OCI-LY7 (cell line): ENCODE results near the gene CAV3. TPM values are rescaled to one million over a fixed set of nuclear protein-coding genes. Genes with fewer than 3 reads are reported as not detected.

Source experiments
- BruUV-seq: library from RNA; stranded (reverse); fragments of 400-500 nt; replicated peaks from 2 replicates; lab custom pipeline; 2021; lab: Mats Ljungman, UMichigan
- CTCF ChIA-PET: fragments of 300-600 bp; sonication (Branson Sonifier 250); formaldehyde crosslinking; loops from one replicate; lab custom pipeline; 2022; ENCODE audit warnings: antibody characterized with exemption; ENCODE audit not compliant: unreplicated experiment; lab: Charles Lee
- POLR2A ChIA-PET: fragments of 300-600 bp; sonication (Branson Sonifier 250); formaldehyde crosslinking; loops from one replicate; lab custom pipeline; 2022; ENCODE audit warnings: antibody characterized with exemption; lab: Charles Lee
- DNase-seq: peaks from one replicate; pipeline ENCODE4 v3.0.0-alpha.2; 2015; ENCODE audit warnings: low spot score
- H2AFZ ChIP-seq: fragments of 200-600 bp; sonication (generic), shearing (Covaris generic); 2 replicates; pipeline ENCODE4 v1.6.1; 2014; ENCODE audit warnings: mild to moderate bottlenecking, antibody characterized with exemption, low read length, moderate library complexity
- H3K27ac ChIP-seq: fragments of 200-600 bp; sonication (generic); 2 replicates; pipeline ENCODE4 v1.5.1; 2014; ENCODE audit warnings: mixed run types, low read depth, mild to moderate bottlenecking, moderate library complexity, low read length, inconsistent platforms; ENCODE audit not compliant: poor library complexity, severe bottlenecking
- H3K36me3 ChIP-seq: fragments of 200-600 bp; sonication (generic); 2 replicates; pipeline ENCODE4 v1.6.1; 2014; ENCODE audit warnings: mild to moderate bottlenecking, antibody characterized with exemption, low read length, moderate library complexity, mixed read lengths; ENCODE audit not compliant: insufficient read depth
- H3K4me1 ChIP-seq: fragments of 200-600 bp; sonication (generic); 2 replicates; pipeline ENCODE4 v1.5.1; 2014; ENCODE audit warnings: mild to moderate bottlenecking, low read length; ENCODE audit not compliant: insufficient read depth, poor library complexity, severe bottlenecking
- H3K4me2 ChIP-seq: fragments of 200-600 bp; sonication (generic); 2 replicates; pipeline ENCODE4 v1.6.1; 2014; ENCODE audit warnings: mild to moderate bottlenecking, low read length
- H3K4me3 ChIP-seq: fragments of 200-600 bp; sonication (generic); 2 replicates; pipeline ENCODE4 v1.5.1; 2014; ENCODE audit warnings: mild to moderate bottlenecking, low read depth, low read length; ENCODE audit not compliant: poor library complexity, severe bottlenecking
- H3K79me2 ChIP-seq: fragments of 200-600 bp; sonication (generic); 2 replicates; pipeline ENCODE4 v1.6.1; 2016; ENCODE audit warnings: low read depth, mild to moderate bottlenecking, low read length, moderate library complexity, mixed read lengths; ENCODE audit not compliant: insufficient read depth
- H3K9me2 ChIP-seq: fragments of 200-600 bp; sonication (generic); 2 replicates; pipeline ENCODE4 v1.6.1; 2016; ENCODE audit warnings: mild to moderate bottlenecking, low read length, mixed read lengths; ENCODE audit not compliant: insufficient read depth
- H3K9me3 ChIP-seq: fragments of 200-600 bp; sonication (generic); 2 replicates; pipeline ENCODE4 v1.6.1; 2014; ENCODE audit warnings: mild to moderate bottlenecking, mixed run types, low read length, mixed read lengths
- H4K20me1 ChIP-seq: fragments of 200-600 bp; sonication (generic); 2 replicates; pipeline ENCODE4 v1.6.1; 2014; ENCODE audit warnings: mild to moderate bottlenecking, antibody characterized with exemption, low read length, moderate library complexity, mixed read lengths; ENCODE audit not compliant: insufficient read depth
- EZH2phosphoT487 ChIP-seq: fragments of 200-600 bp; sonication (generic); IDR thresholded peaks from 2 replicates; pipeline ENCODE4 v1.6.1; 2018; ENCODE audit warnings: low read depth, borderline replicate concordance, mild to moderate bottlenecking, mixed run types, antibody characterized with exemption, low read length, moderate library complexity, mixed read lengths
- intact Hi-C: fragments of 100-400 bp; cut with micrococcal nuclease; formaldehyde crosslinking; loops from one replicate; pipeline ENCODE4 v1.10.0; 2022; ENCODE audit not compliant: unreplicated experiment
- total RNA-seq, 2 experiments: library from RNA; depleted of rRNA in 1 of 2; stranded (reverse); fragments of >200 nt in 1 of 2; shearing (Covaris generic) in 1 of 2; gene quantifications; 2 replicates each; pipeline ENCODE4 v1.2.3, GENCODE V29; 2014 to 2022
- TF ChIP-seq, protein P1 (sequence below): fragments of 200-600 bp; sonication (generic); conservative IDR thresholded peaks from 2 replicates; pipeline ENCODE4 v1.5.1; 2014; ENCODE audit warnings: mild to moderate bottlenecking, antibody characterized with exemption, low read length, moderate library complexity, mixed read lengths

CAV3 gene
- total RNA-seq, 2 experiments from 2014 or later: not detected

DNA sequence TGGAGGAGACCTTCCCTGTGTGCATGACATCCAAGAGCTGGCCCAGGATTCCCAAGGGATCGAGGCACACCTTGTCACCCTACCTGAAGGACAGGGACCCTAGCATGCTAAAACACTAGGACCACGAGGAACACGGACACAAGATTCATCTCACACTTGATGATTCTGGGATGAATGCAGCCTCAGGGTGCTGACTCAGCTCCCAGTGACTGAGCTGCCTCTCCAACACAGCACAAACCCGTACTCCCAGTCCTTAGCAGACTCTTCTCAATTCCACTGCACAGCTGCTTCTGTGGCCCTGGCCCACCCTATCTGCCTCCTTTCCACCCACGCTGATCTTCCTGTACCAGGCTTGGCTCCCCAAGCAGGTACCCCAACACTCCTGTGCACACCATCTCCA is 44.9 kb downstream of the CAV3 start:
- BruUV-seq: no TSS peak
- H3K9me2 ChIP-seq: no peaks in the 10 kb centered on the region
- no peak for DNase-seq
- H3K9me3 ChIP-seq: no peaks in the 10 kb centered on the region
- TF ChIP-seq, protein P1, sequence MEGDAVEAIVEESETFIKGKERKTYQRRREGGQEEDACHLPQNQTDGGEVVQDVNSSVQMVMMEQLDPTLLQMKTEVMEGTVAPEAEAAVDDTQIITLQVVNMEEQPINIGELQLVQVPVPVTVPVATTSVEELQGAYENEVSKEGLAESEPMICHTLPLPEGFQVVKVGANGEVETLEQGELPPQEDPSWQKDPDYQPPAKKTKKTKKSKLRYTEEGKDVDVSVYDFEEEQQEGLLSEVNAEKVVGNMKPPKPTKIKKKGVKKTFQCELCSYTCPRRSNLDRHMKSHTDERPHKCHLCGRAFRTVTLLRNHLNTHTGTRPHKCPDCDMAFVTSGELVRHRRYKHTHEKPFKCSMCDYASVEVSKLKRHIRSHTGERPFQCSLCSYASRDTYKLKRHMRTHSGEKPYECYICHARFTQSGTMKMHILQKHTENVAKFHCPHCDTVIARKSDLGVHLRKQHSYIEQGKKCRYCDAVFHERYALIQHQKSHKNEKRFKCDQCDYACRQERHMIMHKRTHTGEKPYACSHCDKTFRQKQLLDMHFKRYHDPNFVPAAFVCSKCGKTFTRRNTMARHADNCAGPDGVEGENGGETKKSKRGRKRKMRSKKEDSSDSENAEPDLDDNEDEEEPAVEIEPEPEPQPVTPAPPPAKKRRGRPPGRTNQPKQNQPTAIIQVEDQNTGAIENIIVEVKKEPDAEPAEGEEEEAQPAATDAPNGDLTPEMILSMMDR: no peak
- TF ChIP-seq EZH2phosphoT487: no peak
- H4K20me1 ChIP-seq: no peaks in the 10 kb centered on the region
- intact Hi-C loops: no loop called here
- no peak overlapping the region for H3K4me2 ChIP-seq
- H3K4me3 ChIP-seq: no peak overlapping the region
- no peaks in the 10 kb centered on the region for H3K79me2 ChIP-seq
- H3K4me1 ChIP-seq: peaks cover 8% of the 10 kb centered on the region
- ChIA-PET CTCF (no interaction called here), POLR2A (no interaction called here)
- no peak overlapping the region for H2AFZ ChIP-seq
- H3K27ac ChIP-seq: no peak overlapping the region
- no peaks in the 10 kb centered on the region for H3K36me3 ChIP-seq

DNA sequence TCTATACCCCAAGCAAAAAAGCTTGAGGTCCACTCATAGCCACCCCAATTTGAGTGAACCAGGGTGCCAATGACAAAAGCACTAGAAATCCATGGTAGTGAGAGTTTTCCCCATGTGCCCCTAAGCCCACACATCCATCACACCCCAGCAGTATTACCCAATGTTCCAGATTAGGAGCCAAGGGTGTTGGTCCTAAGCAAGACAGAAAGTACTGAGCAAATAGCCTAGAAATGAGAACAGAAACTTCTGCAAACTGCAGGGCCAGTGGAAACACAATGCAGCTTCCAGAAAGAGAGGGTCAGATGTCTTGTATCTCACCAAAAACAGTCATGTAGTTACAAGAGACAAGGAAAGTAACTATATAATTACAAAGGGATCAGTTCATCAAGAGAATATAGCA is 46.7 kb downstream of the CAV3 start:
- no peak overlapping the region for H3K27ac ChIP-seq
- intact Hi-C loops: no loop called here
- POLR2A ChIA-PET: no interaction called here
- CTCF ChIA-PET: no interaction called here
- no peak overlapping the region for H3K4me2 ChIP-seq
- no TSS peak for BruUV-seq
- no peaks in the 10 kb centered on the region for H3K9me3 ChIP-seq
- H4K20me1 ChIP-seq: no peaks in the 10 kb centered on the region
- no peak overlapping the region for H2AFZ ChIP-seq
- DNase-seq: no peak
- TF ChIP-seq EZH2phosphoT487: no peak
- TF ChIP-seq, protein P1: no peak
- no peaks in the 10 kb centered on the region for H3K36me3 ChIP-seq
- H3K4me3 ChIP-seq: no peak overlapping the region
- no peaks in the 10 kb centered on the region for H3K9me2 ChIP-seq
- peaks cover 8% of the 10 kb centered on the region for H3K4me1 ChIP-seq
- H3K79me2 ChIP-seq: no peaks in the 10 kb centered on the region

DNA sequence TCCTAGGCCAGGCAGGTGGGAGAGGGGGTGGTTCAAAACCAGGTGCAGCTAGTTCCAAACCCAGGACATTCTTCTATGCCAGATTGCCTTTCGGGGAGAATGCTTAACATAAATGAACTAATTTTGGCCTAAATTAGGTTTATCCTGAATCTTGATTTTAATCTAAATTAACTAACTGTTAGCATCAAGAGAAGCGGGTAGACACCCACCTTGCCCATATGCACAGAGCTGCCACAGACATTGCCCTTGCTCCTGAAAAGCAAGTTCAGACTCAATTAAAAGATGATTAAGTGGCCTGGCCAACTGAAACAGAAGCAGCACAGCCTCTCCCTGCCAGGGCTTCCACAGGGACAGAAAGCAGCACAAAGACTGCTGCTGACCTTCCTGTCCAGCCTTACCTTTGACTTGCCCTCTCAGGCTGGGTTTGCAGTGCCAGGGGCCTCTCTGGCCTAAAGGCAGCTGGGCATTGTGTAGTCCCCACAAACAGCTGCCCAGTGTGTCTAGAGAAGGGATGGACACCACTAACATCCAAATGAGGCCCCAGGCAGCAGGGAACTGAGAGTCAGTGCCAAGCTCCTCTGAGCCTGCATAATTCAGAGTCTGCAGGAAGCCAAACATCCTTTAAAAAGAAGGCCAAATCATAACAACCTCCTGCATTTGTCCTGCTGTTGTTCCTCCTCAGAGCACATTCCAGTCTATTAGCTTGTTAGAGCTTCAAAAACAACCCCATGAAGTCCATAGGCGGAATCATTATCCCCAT is 51.3 kb downstream of the CAV3 start:
- Histone ChIP-seq H2AFZ (no peak overlapping the region), H4K20me1 (no peaks in the 10 kb centered on the region), H3K27ac (no peak overlapping the region), H3K4me2 (no peak overlapping the region), H3K79me2 (no peaks in the 10 kb centered on the region), H3K4me1 (no peaks in the 10 kb centered on the region), H3K9me3 (no peaks in the 10 kb centered on the region), H3K9me2 (no peaks in the 10 kb centered on the region), H3K36me3 (no peaks in the 10 kb centered on the region), H3K4me3 (no peak overlapping the region)
- POLR2A ChIA-PET: interaction anchor here (0.7 kb wide), 1 partner anchor 37 kb away, joined by 4 read pairs; no protein-coding TSS in a partner anchor
- DNase-seq: no peak
- CTCF ChIA-PET: interaction anchor here (0.5 kb wide), 1 partner anchor 202 kb away, joined by 3 read pairs; no protein-coding TSS in a partner anchor
- intact Hi-C loops: no loop called here
- TF ChIP-seq, protein P1: no peak
- no peak for TF ChIP-seq EZH2phosphoT487
- no TSS peak for BruUV-seq
